ENCODE measurements around the gene MYOM1.

GRCh38 chr18:3040173-3040572 is 179.6 kb downstream of the MYOM1 start:
- TF ChIP-seq CTCF (IDR thresholded peaks at IDR 0.05) (no peak), POLR2A (IDR thresholded peaks at IDR 0.05) (no peak)

Data from thyroid gland (tissue), 4 donors.